ENCODE measurements around the gene FUNDC2.

- TF ChIP-seq POLR2A (IDR thresholded peaks at IDR 0.05): no peak
- TF ChIP-seq CTCF (IDR thresholded peaks at IDR 0.05): no peak
- no peak for TF ChIP-seq POLR2AphosphoS5 (IDR thresholded peaks at IDR 0.05)
- no peak for TF ChIP-seq EP300 (IDR thresholded peaks at IDR 0.05)
These were observed 28.9 kb downstream of the FUNDC2 start for GRCh38 chrX:155055494-155055893.
